K562 (cell line): ENCODE data around the gene BGN.

Source experiments
- ARID4B ChIP-seq: sonication (generic); formaldehyde crosslinking; IDR thresholded peaks from 2 replicates; pipeline ENCODE4 v1.8.0; 2022; ENCODE audit warnings: mild to moderate bottlenecking, missing genetic modification reagents
- CHD2 ChIP-seq: IDR thresholded peaks from 2 replicates; pipeline ENCODE4 v1.6.1; 2011; ENCODE audit warnings: low read depth, low read length
- SIN3A ChIP-seq, 2 experiments: fragments of 150-350 bp in 1 of 2; IDR thresholded peaks; 2 replicates each; pipeline ENCODE4 v1.6.1; 2011 to 2016; ENCODE audit warnings: borderline replicate concordance in 2 of 2, low read depth in 2 of 2, low read length in 2 of 2, mild to moderate bottlenecking in 2 of 2, moderate library complexity in 2 of 2; ENCODE audit not compliant: control insufficient read depth in 1 of 2
- ZNF431 ChIP-seq: sonication (generic); formaldehyde crosslinking; IDR thresholded peaks from 2 replicates; pipeline ENCODE4 v1.8.0; 2022; ENCODE audit warnings: mild to moderate bottlenecking, missing genetic modification reagents

- TF ChIP-seq ARID4B (CRISPR knock-in tag) (no peak), SIN3A (IDR thresholded peaks at IDR 0.05; ENCODE audit: borderline replicate concordance in 2 of 2, control insufficient read depth in 1 of 2, low read depth in 2 of 2, low read length in 2 of 2) (no peak), ZNF431 (CRISPR knock-in tag) (no peak), CHD2 (no peak)
These were observed 719 bp upstream of the BGN start for GRCh38 chrX:153494061-153494460.
